Endodermal cell (in vitro differentiated cells): ENCODE results near the gene EFCAB11. TPM values are rescaled to one million over a fixed set of nuclear protein-coding genes. Genes with fewer than 3 reads are reported as not detected.

Source experiments
- DNase-seq: peaks from one replicate; pipeline ENCODE4 v3.0.0-alpha.2; 2017
- H3K27ac ChIP-seq: 2 replicates; pipeline ENCODE4 v1.5.1; 2013; ENCODE audit warnings: mild to moderate bottlenecking, low read depth, low read length, moderate library complexity
- H3K27me3 ChIP-seq: 2 replicates; pipeline ENCODE4 v1.6.1; 2013; ENCODE audit warnings: mild to moderate bottlenecking, low read length, moderate library complexity; ENCODE audit not compliant: insufficient read depth, control insufficient read depth, poor library complexity, severe bottlenecking
- H3K36me3 ChIP-seq: 2 replicates; pipeline ENCODE4 v1.7.0; 2013; ENCODE audit warnings: mild to moderate bottlenecking, low read length, moderate library complexity; ENCODE audit not compliant: control insufficient read depth, insufficient read depth
- H3K4me1 ChIP-seq: one replicate; pipeline ENCODE4 v1.7.0; 2013; ENCODE audit warnings: low read length; ENCODE audit not compliant: control insufficient read depth, insufficient read depth
- H3K4me3 ChIP-seq: 2 replicates; pipeline ENCODE4 v1.5.1; 2013; ENCODE audit warnings: mild to moderate bottlenecking, low read length, moderate library complexity
- H3K9ac ChIP-seq: 2 replicates; pipeline ENCODE4 v1.6.1; 2013; ENCODE audit warnings: mild to moderate bottlenecking, low read length, moderate library complexity; ENCODE audit not compliant: poor library complexity, severe bottlenecking; ENCODE audit errors: extremely low read depth
- H3K9me3 ChIP-seq: 2 replicates; pipeline ENCODE4 v1.6.1; 2013; ENCODE audit warnings: mild to moderate bottlenecking, low read length, moderate library complexity; ENCODE audit not compliant: control insufficient read depth
- H3K27ac Mint-ChIP-seq: 2 replicates; pipeline ENCODE4 v1.8.0; 2020; ENCODE audit warnings: mixed read lengths
- H3K27me3 Mint-ChIP-seq: 2 replicates; pipeline ENCODE4 v1.8.0; 2021; ENCODE audit warnings: mild to moderate bottlenecking, mixed read lengths; ENCODE audit not compliant: insufficient read depth
- H3K36me3 Mint-ChIP-seq: 2 replicates; pipeline ENCODE4 v1.8.0; 2020; ENCODE audit warnings: low read depth, mixed read lengths
- H3K4me1 Mint-ChIP-seq: 2 replicates; pipeline ENCODE4 v1.8.0; 2020; ENCODE audit warnings: mixed read lengths
- H3K4me3 Mint-ChIP-seq: 2 replicates; pipeline ENCODE4 v1.8.0; 2020; ENCODE audit warnings: mild to moderate bottlenecking, moderate library complexity, mixed read lengths
- H3K9me3 Mint-ChIP-seq: 2 replicates; pipeline ENCODE4 v1.8.0; 2020; ENCODE audit warnings: mild to moderate bottlenecking, mixed read lengths
- WGBS, 2 experiments: methylation state at CpG; one replicate each; pipeline versions ENCODE4 v1.1.5 to v1.1.7; 2013; ENCODE audit warnings: missing lambda C conversion rate in 2 of 2, mixed read lengths in 1 of 2; ENCODE audit not compliant: insufficient coverage in 1 of 2, insufficient read length in 1 of 2; 5-methylcytosine and 5-hydroxymethylcytosine counted together
- total RNA-seq, 2 donors: library from RNA; stranded (reverse); fragmentation: NEBNext Ultra II Directional in 1 of 2; extraction: Animal tissue kit (Norgen Biotek cat#: 25700) in 1 of 2; gene quantifications; 2 replicates in 1 of 2; 3 replicates in 1 of 2; pipeline ENCODE4 v1.2.1, GENCODE V29; 2021
- TF ChIP-seq, protein P1 (sequence below): fragments of 200-600 bp; sonication (generic); conservative IDR thresholded peaks from 2 replicates; pipeline ENCODE4 v1.5.0; 2021; ENCODE audit warnings: antibody characterized with exemption, mild to moderate bottlenecking

The EFCAB11 gene
- total RNA-seq, 2 donors from 2014 or later, result 23.8 to 47.6 TPM

GRCh38 chr14:89990623-89991275 lies 36.2 kb upstream of the EFCAB11 start:
- H3K4me1 ChIP-seq, result no peaks in the 10 kb centered on the region
- peaks cover 26% of the 10 kb centered on the region for H3K4me1 Mint-ChIP-seq
- no peaks in the 10 kb centered on the region for H3K27me3 ChIP-seq
- H3K27me3 Mint-ChIP-seq, result no peaks in the 10 kb centered on the region
- peaks cover 8% of the 10 kb centered on the region for H3K9me3 ChIP-seq
- H3K4me3 Mint-ChIP-seq, result no peak overlapping the region
- DNase-seq, result no peak
- H3K27ac Mint-ChIP-seq, result no peak overlapping the region
- H3K27ac ChIP-seq, result no peak overlapping the region
- H3K4me3 ChIP-seq, result no peak overlapping the region
- H3K36me3 ChIP-seq, result peaks cover 90% of the 10 kb centered on the region
- H3K9me3 Mint-ChIP-seq, result no peaks in the 10 kb centered on the region
- no peak overlapping the region for H3K9ac ChIP-seq
- 81% methylated on average over 2 of the region's 2 CpGs; no CpG with 5 or more reads in 1 of the 2 experiments for WGBS, 2 experiments
- peaks cover 49% of the 10 kb centered on the region for H3K36me3 Mint-ChIP-seq
- TF ChIP-seq, protein P1, sequence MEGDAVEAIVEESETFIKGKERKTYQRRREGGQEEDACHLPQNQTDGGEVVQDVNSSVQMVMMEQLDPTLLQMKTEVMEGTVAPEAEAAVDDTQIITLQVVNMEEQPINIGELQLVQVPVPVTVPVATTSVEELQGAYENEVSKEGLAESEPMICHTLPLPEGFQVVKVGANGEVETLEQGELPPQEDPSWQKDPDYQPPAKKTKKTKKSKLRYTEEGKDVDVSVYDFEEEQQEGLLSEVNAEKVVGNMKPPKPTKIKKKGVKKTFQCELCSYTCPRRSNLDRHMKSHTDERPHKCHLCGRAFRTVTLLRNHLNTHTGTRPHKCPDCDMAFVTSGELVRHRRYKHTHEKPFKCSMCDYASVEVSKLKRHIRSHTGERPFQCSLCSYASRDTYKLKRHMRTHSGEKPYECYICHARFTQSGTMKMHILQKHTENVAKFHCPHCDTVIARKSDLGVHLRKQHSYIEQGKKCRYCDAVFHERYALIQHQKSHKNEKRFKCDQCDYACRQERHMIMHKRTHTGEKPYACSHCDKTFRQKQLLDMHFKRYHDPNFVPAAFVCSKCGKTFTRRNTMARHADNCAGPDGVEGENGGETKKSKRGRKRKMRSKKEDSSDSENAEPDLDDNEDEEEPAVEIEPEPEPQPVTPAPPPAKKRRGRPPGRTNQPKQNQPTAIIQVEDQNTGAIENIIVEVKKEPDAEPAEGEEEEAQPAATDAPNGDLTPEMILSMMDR, result no peak

DNA sequence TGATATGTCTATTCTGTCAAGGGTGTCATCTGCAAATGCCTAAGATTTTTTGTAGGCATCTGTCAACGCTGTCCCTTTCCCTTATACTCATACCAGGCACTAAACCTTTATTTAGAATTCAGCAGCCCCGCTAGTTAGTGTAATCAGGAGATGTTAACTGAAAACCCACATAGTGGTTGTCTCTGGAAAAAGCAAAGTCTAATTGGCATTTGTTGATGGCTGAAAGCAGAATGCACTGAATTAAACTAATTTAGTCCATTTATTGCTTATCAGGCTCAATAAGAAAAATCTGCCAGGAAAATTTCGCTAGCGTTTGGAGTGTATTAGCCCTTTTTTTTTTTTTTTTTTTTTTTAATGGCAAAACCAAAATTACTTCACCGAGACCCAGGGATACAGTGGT lies 35.7 kb upstream of the EFCAB11 start:
- Histone ChIP-seq H3K4me3 (no peak overlapping the region), H3K9me3 (peaks cover 8% of the 10 kb centered on the region), H3K36me3 (peaks cover 90% of the 10 kb centered on the region), H3K27ac (no peak overlapping the region), H3K27me3 (no peaks in the 10 kb centered on the region), H3K9ac (no peak overlapping the region), H3K4me1 (no peaks in the 10 kb centered on the region)
- no peak overlapping the region for H3K4me3 Mint-ChIP-seq
- WGBS, 2 experiments, result 97 to 100% methylated on average over 1 to 5 of the region's 5 CpGs
- H3K27ac Mint-ChIP-seq, result no peak overlapping the region
- H3K9me3 Mint-ChIP-seq, result no peaks in the 10 kb centered on the region
- TF ChIP-seq, protein P1, result no peak
- DNase-seq, result no peak
- H3K4me1 Mint-ChIP-seq, result peaks cover 26% of the 10 kb centered on the region
- peaks cover 47% of the 10 kb centered on the region for H3K36me3 Mint-ChIP-seq
- no peaks in the 10 kb centered on the region for H3K27me3 Mint-ChIP-seq

GRCh38 chr14:89988787-89989186 lies 34.3 kb upstream of the EFCAB11 start:
- Mint-ChIP-seq H3K4me3 (no peak overlapping the region), H3K36me3 (peaks cover 43% of the 10 kb centered on the region), H3K9me3 (no peaks in the 10 kb centered on the region), H3K27ac (peak overlapping the region; percentile 33), H3K4me1 (peaks cover 36% of the 10 kb centered on the region), H3K27me3 (no peaks in the 10 kb centered on the region)
- Histone ChIP-seq H3K27me3 (no peaks in the 10 kb centered on the region), H3K36me3 (peaks cover 86% of the 10 kb centered on the region), H3K4me1 (no peaks in the 10 kb centered on the region), H3K9me3 (peaks cover 3% of the 10 kb centered on the region), H3K9ac (no peak overlapping the region), H3K4me3 (no peak overlapping the region), H3K27ac (no peak overlapping the region)
- DNase-seq, result no peak
- WGBS, 2 experiments, result 87 to 100% methylated on average over 1 to 5 of the region's 5 CpGs
- TF ChIP-seq, protein P1, result no peak
